ENCODE measurements around the gene ATP5PD. TPM values are rescaled to one million over a fixed set of nuclear protein-coding genes. Genes with fewer than 3 reads are reported as not detected.

Gene ATP5PD
- total and polyA plus RNA-seq, 2 of the 13 experiments (the other 11 are each of a cell fraction or from before 2014, with no cell fraction given), result 158 to 428 TPM

- TF ChIP-seq, protein P1, sequence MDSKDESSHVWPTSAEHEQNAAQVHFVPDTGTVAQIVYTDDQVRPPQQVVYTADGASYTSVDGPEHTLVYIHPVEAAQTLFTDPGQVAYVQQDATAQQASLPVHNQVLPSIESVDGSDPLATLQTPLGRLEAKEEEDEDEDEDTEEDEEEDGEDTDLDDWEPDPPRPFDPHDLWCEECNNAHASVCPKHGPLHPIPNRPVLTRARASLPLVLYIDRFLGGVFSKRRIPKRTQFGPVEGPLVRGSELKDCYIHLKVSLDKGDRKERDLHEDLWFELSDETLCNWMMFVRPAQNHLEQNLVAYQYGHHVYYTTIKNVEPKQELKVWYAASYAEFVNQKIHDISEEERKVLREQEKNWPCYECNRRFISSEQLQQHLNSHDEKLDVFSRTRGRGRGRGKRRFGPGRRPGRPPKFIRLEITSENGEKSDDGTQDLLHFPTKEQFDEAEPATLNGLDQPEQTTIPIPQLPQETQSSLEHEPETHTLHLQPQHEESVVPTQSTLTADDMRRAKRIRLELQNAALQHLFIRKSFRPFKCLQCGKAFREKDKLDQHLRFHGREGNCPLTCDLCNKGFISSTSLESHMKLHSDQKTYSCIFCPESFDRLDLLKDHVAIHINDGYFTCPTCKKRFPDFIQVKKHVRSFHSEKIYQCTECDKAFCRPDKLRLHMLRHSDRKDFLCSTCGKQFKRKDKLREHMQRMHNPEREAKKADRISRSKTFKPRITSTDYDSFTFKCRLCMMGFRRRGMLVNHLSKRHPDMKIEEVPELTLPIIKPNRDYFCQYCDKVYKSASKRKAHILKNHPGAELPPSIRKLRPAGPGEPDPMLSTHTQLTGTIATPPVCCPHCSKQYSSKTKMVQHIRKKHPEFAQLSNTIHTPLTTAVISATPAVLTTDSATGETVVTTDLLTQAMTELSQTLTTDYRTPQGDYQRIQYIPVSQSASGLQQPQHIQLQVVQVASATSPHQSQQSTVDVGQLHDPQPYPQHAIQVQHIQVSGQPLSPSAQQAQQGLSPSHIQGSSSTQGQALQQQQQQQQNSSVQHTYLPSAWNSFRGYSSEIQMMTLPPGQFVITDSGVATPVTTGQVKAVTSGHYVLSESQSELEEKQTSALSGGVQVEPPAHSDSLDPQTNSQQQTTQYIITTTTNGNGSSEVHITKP (CRISPR knock-in tag; IDR thresholded peaks at IDR 0.05; ENCODE audit: low read depth), result peak; percentile 86
- TF ChIP-seq, protein P2, sequence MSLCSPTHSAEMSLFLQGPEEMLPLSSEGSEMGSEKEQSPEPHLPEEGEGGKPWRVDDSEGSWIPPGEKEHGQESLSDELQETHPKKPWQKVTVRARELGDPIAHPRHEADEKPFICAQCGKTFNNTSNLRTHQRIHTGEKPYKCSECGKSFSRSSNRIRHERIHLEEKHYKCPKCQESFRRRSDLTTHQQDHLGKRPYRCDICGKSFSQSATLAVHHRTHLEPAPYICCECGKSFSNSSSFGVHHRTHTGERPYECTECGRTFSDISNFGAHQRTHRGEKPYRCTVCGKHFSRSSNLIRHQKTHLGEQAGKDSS (CRISPR knock-in tag; IDR thresholded peaks at IDR 0.05; ENCODE audit: borderline replicate concordance, low read depth), result 0 out of 2 replicates have a peak, but pooled peaks have one; percentile 77
- TF ChIP-seq, protein P3, sequence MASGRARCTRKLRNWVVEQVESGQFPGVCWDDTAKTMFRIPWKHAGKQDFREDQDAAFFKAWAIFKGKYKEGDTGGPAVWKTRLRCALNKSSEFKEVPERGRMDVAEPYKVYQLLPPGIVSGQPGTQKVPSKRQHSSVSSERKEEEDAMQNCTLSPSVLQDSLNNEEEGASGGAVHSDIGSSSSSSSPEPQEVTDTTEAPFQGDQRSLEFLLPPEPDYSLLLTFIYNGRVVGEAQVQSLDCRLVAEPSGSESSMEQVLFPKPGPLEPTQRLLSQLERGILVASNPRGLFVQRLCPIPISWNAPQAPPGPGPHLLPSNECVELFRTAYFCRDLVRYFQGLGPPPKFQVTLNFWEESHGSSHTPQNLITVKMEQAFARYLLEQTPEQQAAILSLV (CRISPR knock-in tag; IDR thresholded peaks at IDR 0.05; ENCODE audit: borderline replicate concordance), result no peak
- peak; percentile 96 for TF ChIP-seq ARHGAP35 (CRISPR knock-in tag; IDR thresholded peaks at IDR 0.05; ENCODE audit: borderline replicate concordance)
- TF ChIP-seq FOXA3 (CRISPR knock-in tag; IDR thresholded peaks at IDR 0.05), result peak; percentile 85
- TF ChIP-seq, protein P4, sequence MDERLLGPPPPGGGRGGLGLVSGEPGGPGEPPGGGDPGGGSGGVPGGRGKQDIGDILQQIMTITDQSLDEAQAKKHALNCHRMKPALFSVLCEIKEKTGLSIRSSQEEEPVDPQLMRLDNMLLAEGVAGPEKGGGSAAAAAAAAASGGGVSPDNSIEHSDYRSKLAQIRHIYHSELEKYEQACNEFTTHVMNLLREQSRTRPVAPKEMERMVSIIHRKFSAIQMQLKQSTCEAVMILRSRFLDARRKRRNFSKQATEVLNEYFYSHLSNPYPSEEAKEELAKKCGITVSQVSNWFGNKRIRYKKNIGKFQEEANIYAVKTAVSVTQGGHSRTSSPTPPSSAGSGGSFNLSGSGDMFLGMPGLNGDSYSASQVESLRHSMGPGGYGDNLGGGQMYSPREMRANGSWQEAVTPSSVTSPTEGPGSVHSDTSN (CRISPR knock-in tag; IDR thresholded peaks at IDR 0.05), result no peak
- peak; percentile 28; the same call in 1 of the 2 replicates for TF ChIP-seq KDM1A (CRISPR knock-in tag; IDR thresholded peaks at IDR 0.05)
- TF ChIP-seq POGZ (CRISPR knock-in tag; IDR thresholded peaks at IDR 0.05), result 0 out of 2 replicates have a peak, but pooled peaks have one; percentile 30
- TF ChIP-seq, protein P5, sequence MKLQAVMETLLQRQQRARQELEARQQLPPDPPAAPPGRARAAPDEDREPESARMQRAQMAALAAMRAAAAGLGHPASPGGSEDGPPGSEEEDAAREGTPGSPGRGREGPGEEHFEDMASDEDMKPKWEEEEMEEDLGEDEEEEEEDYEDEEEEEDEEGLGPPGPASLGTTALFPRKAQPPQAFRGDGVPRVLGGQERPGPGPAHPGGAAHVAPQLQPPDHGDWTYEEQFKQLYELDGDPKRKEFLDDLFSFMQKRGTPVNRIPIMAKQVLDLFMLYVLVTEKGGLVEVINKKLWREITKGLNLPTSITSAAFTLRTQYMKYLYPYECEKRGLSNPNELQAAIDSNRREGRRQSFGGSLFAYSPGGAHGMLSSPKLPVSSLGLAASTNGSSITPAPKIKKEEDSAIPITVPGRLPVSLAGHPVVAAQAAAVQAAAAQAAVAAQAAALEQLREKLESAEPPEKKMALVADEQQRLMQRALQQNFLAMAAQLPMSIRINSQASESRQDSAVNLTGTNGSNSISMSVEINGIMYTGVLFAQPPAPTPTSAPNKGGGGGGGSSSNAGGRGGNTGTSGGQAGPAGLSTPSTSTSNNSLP (IDR thresholded peaks at IDR 0.05; ENCODE audit: low read depth, low read length), result peak; percentile 77
- TF ChIP-seq RORA (CRISPR knock-in tag; IDR thresholded peaks at IDR 0.05), result no peak
- TF ChIP-seq GLI4 (CRISPR knock-in tag; IDR thresholded peaks at IDR 0.05; ENCODE audit: borderline replicate concordance), result no peak
- 0 out of 2 replicates have a peak, but pooled peaks have one; percentile 36 for TF ChIP-seq SETDB1 (CRISPR knock-in tag; IDR thresholded peaks at IDR 0.05; ENCODE audit: borderline replicate concordance)
- TF ChIP-seq PAF1 (CRISPR knock-in tag; IDR thresholded peaks at IDR 0.05), result no peak
- TF ChIP-seq ZNF274 (CRISPR knock-in tag; IDR thresholded peaks at IDR 0.05), result peak; percentile 63; the same call in 1 of the 2 replicates
- no peak for TF ChIP-seq GPBP1L1 (CRISPR knock-in tag; IDR thresholded peaks at IDR 0.05)
- TF ChIP-seq, protein P6, sequence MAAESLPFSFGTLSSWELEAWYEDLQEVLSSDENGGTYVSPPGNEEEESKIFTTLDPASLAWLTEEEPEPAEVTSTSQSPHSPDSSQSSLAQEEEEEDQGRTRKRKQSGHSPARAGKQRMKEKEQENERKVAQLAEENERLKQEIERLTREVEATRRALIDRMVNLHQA (CRISPR knock-in tag; IDR thresholded peaks at IDR 0.05), result peak; percentile 83; the same call in 1 of the 2 replicates
- TF ChIP-seq ZNF788 (CRISPR knock-in tag; IDR thresholded peaks at IDR 0.05; ENCODE audit: borderline replicate concordance), result peak; percentile 99
These were observed 13.2 kb downstream of the ATP5PD start (continued) for GRCh38 chr17:75033346-75034235.
